SH-SY5Y (cell line): Measurements from ENCODE around the gene RHOG.

Experiments used
- GATA2 ChIP-seq: IDR thresholded peaks from 2 replicates; pipeline ENCODE4 v1.6.1; 2011; ENCODE audit warnings: mild to moderate bottlenecking, low read depth, low read length
- GATA3 ChIP-seq: IDR thresholded peaks from 2 replicates; pipeline ENCODE4 v1.6.1; 2011; ENCODE audit warnings: low read depth, mild to moderate bottlenecking, low read length, moderate library complexity

The RHOG gene

DNA sequence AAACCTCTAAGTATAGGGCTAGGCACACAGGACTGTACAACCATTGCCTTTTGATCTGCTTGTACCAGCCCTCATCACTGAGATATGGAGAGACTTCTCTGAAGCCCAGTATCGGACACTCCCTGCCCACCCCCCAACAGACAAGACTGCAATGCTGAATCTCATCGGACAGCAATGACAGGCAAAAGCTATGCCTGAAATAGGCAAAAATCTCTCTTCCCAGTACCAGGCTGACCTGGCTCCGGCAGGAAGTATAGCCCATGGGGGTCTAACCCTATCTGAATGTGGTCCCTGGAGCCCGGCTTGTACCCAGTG lies 6.5 kb downstream of the RHOG start:
- TF ChIP-seq GATA3 (no peak), GATA2 (no peak)

DNA sequence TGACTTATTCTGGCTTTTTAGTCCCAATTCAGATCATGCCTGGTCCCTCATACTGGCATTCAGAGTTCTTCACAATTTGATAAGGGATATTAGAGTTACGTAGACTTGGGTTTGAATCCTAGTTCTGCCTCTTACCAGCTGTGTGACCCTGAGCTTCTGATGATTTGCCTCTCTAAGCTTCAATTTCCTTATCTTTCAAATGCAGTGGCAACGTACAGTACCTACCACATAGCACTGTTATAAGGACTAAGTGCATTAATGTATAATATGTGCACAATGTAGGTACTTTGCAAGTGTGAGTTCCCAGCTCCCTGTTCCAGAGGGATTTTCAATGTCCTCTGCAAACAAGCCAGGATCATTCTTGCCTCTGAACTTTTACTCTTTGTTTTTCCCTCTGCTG lies 7.3 kb downstream of the RHOG start:
- TF ChIP-seq GATA3 (no peak), GATA2 (no peak)

DNA sequence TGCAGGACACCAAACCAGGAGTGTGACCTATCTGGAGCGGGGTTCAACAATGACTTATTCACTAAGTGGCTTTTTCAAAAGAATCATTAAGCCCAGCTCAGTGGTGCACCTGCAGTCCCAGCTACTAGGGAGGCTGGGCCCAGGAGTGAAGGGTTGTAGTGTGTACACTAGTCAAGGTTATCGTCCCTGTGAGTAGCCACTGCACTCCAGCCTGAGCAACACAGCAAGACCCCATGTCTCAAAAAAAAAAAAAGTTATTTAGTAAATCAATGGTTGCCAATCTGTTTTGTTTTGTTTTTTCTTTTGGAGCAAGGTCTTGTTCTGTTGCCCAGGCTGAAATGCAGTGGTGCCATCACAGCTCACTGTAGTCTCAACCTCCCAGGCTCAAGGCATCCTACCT lies 7.9 kb downstream of the RHOG start:
- TF ChIP-seq GATA2, result no peak
- no peak for TF ChIP-seq GATA3

DNA sequence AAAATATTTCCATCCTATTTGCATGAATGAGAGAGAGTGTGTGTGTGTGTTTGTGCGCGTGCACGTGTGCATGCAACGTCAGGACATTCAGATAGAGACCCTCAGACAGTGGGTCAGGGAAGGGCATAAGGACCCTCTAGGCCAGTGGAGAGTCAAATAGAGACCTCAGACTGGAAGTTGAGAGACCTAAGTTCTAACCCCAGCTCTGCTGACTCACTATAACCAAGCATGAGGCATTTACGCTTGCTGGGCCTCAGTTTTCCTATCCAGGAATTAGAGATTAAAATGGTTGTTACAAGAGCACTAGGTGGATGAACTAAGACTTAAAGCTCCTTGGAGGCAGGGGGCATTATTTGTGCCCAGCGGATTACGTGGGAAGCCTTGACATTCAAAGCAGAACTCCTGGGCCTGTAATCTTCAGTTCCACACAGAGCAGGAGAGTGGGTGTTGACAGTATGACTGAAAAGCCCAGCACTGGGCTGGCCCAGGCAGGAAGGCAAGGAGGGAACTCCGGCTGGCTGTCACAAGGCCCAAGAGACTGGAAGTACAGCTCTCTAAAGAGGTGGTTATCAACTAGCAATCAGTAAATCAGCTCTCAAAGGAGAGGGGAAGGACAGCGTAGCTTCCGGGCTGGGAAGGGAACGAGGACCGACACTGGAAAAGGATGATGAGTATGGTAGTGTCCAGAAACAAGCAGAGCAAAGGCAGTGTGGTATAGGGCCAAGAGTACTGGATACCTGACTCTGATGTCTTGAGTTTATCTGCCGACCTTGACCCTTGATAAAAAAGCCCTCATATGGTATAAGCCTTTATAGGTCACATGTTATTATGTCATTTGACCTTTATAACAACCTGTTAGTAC lies 9.2 kb downstream of the RHOG start:
- TF ChIP-seq GATA3 (no peak), GATA2 (no peak)

DNA sequence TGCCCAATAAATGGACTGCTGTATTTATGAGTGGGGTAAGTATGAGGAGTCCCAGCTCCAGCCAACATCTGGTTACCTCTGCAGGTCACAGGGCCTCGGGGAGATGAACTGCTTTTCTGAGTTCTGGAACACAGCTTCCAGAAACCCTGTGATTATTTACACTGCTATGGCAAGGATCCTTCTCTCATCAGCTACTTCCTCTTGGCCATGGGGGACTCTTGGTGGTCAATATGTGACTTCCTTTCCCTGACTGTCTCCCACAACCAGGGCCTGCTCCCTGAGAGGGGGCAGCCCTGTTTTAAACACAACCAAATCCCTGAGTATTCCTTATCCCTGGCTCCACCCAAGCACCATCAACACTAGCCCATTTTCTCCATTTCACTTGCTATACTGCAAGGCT lies 10.0 kb downstream of the RHOG start:
- TF ChIP-seq GATA2 (no peak), GATA3 (no peak)

DNA sequence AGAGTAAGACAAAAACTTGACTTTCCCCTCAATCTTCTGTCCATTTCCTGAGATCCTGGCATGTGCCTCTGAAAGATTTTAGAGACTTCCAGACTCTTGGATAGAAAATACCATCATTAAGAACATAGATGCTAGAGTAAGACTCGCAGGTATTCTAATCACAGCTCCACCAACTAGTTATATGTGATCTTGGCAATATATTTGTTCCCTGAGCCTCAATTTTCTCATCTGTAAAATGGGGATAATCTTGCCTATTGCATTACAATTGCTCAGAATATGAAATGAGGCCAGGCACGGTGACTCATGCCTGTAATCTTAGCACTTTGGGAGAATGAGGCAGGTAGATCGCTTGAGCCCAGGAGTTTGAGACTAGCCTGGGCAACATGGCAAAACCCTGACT lies 10.7 kb downstream of the RHOG start:
- TF ChIP-seq GATA2 (no peak), GATA3 (no peak)

DNA sequence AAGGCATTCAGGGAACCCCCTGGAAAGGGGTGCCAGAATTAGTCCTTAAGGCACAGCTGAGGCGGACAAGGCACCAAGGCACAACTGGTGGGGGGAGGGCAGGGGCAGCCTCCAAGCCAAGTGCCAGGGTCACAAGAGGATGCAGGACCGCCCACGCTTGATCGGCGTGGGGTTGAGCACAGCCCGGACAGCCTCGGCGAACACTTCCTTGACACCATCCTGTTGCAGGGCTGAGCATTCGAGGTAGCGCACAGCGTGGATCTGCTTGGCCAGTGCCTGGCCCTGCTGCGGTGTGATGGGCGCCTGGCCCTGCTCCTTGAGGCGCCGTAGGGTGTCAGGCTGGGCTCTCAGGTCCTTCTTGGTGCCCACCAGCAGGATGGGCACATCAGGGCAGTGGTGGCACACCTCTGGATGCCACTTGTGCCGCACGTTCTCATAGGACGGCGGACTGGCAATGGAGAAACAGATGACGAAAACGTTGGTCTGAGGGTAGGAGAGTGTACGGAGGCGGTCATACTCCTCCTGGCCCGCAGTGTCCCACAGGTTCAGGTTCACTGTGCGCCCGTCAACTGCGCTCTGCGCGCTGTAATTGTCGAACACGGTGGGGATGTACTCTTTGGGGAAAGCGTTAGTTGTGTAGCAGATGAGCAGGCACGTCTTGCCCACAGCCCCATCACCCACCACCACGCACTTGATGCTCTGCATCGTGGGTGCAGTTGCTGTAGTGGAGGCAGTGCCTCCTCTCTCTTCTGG lies 13.1 kb downstream of the RHOG start:
- no peak for TF ChIP-seq GATA2
- TF ChIP-seq GATA3, result no peak

DNA sequence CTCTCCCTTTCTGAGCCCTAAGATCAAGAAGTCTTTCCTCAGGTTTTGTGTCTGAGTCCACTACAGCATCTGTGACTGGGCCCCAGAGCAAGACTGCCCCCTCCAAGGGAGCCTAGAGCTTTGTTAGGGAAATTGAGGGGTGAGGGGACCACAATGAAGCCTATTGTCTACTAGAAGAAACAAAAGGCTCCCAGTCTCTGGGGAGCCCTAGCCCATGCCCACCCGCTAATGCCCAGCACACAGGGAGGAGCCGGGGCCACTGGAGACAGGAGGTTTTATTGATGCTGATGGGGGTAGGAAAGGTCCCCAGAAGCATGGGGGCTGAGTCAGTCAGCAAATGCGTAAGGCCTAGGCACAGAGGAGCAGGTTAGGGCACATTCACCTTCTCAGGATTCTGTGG lies 14.0 kb downstream of the RHOG start:
- no peak for TF ChIP-seq GATA2
- TF ChIP-seq GATA3, result no peak

GRCh38 chr11:3825473-3826154 lies 15.1 kb downstream of the RHOG start:
- no peak for TF ChIP-seq GATA2

DNA sequence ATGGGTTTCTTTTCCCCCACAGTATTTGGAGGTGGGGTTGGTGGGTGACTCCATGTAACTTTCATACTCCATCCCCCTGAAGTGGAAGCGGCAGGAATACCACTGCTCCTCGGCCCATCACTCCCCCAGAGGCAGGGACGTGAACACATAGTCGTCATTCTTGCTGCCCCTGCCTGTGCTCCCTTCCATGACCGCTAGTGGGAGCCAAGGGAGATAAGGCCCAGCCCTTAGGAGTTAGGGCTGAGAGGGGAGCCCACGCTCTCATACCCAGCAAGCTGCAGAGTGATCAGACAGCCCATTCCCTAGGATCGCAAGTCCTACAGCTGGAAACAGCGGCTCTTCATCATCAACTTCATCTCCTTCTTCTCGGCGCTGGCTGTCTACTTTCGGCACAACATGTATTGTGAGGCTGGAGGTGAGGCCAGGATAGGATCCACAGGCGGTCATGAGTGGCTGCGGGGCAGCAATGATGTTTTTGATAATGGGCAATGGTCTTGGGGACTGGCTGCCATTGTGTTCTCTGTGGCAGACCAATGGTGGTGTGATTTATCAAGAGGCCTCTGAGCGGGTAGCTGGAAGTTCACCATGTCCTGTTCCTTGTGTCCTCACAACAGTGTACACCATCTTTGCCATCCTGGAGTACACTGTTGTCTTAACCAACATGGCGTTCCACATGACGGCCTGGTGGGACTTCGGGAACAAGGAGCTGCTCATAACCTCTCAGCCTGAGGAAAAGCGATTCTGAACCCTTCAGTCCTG lies 15.9 kb downstream of the RHOG start:
- no peak for TF ChIP-seq GATA3
- no peak for TF ChIP-seq GATA2

GRCh38 chr11:3823762-3824506 lies 16.8 kb downstream of the RHOG start:
- no peak for TF ChIP-seq GATA2

DNA sequence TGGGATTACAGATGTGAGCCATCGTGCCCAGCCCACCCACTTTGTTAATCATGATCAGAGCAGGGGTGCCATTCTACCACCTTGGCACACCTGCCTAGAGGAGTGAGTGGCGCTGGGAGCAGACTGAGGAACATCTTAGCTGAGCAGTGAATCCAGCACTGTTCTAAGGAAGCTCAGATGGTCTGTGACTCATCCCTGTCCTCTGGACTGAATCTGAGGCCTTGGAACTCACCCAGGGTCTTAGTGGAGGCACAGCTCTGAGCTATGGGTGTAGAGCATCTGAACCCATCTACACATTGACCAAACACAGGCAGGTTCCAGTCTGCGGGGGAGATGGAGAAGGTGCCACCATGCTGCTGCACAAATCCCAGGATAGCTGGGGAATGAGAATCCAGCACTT lies 17.5 kb downstream of the RHOG start:
- no peak for TF ChIP-seq GATA3
- TF ChIP-seq GATA2, result no peak

- no peak for TF ChIP-seq GATA2
- no peak for TF ChIP-seq GATA3
Observed at GRCh38 chr11:3822312-3822711, 18.4 kb downstream of the RHOG start.
